H7 (cell line): ENCODE measurements around the gene CHRNA4. TPM values are rescaled to one million over a fixed set of nuclear protein-coding genes. Genes with fewer than 3 reads are reported as not detected.
A peak's percentile ranks its signal among the peaks of the same experiment; 100 is the strongest.
"Not testable (repeated sequence)": the region's sequence is repeated elsewhere in the genome, so short reads cannot be mapped to it uniquely, and the experiment has no call there.

Experiments used
- DNase-seq: peaks from one replicate; pipeline ENCODE4 v3.0.0; 2012
- H3K27me3 ChIP-seq: 2 replicates; pipeline ENCODE4 v1.6.0; 2011; ENCODE audit warnings: mild to moderate bottlenecking, low read length; ENCODE audit not compliant: control insufficient read depth, insufficient read depth
- H3K36me3 ChIP-seq: replicated peaks from 2 replicates; pipeline ENCODE4 v1.5.1; 2011; ENCODE audit warnings: low read length; ENCODE audit not compliant: control insufficient read depth, insufficient read depth
- H3K4me3 ChIP-seq: 2 replicates; pipeline ENCODE4 v1.5.1; 2011; ENCODE audit warnings: low read depth, mild to moderate bottlenecking, control low read depth, low read length, moderate library complexity; ENCODE audit not compliant: insufficient read depth
- total RNA-seq: library from RNA; depleted of rRNA; stranded (reverse); fragments of >200 nt; shearing (Covaris generic); gene quantifications from 2 replicates; pipeline ENCODE4 v1.2.3, GENCODE V29; 2014

The CHRNA4 gene
- total RNA-seq, 1 experiment from 2014 or later: 2.0 TPM

GRCh38 chr20:63387917-63388316 is 26.8 kb upstream of the CHRNA4 start:
- Histone ChIP-seq H3K4me3 (no peak overlapping the region), H3K27me3 (no peaks in the 10 kb centered on the region), H3K36me3 (no peaks in the 10 kb centered on the region)
- DNase-seq: no peak

GRCh38 chr20:63387393-63387792 is 26.2 kb upstream of the CHRNA4 start:
- H3K27me3 ChIP-seq: no peaks in the 10 kb centered on the region
- H3K4me3 ChIP-seq: no peak overlapping the region
- H3K36me3 ChIP-seq: no peaks in the 10 kb centered on the region
- DNase-seq: no peak

GRCh38 chr20:63386491-63386890 is 25.3 kb upstream of the CHRNA4 start:
- DNase-seq: no peak
- no peak overlapping the region for H3K4me3 ChIP-seq
- H3K36me3 ChIP-seq: no peaks in the 10 kb centered on the region
- no peaks in the 10 kb centered on the region for H3K27me3 ChIP-seq

- no peaks in the 10 kb centered on the region for H3K27me3 ChIP-seq
- H3K4me3 ChIP-seq: no peak overlapping the region
- DNase-seq: no peak
- no peaks in the 10 kb centered on the region for H3K36me3 ChIP-seq
Observed at GRCh38 chr20:63385819-63386218, 24.7 kb upstream of the CHRNA4 start.

- Histone ChIP-seq H3K4me3 (no peak overlapping the region), H3K36me3 (no peaks in the 10 kb centered on the region), H3K27me3 (no peaks in the 10 kb centered on the region)
- no peak for DNase-seq
Observed at GRCh38 chr20:63384336-63384735, 23.2 kb upstream of the CHRNA4 start.

GRCh38 chr20:63383556-63383955 is 22.4 kb upstream of the CHRNA4 start:
- H3K36me3 ChIP-seq: no peaks in the 10 kb centered on the region
- H3K27me3 ChIP-seq: no peaks in the 10 kb centered on the region
- no peak overlapping the region for H3K4me3 ChIP-seq
- no peak for DNase-seq

GRCh38 chr20:63382551-63383300 is 21.6 kb upstream of the CHRNA4 start:
- no peaks in the 10 kb centered on the region for H3K27me3 ChIP-seq

GRCh38 chr20:63381781-63382431 is 20.8 kb upstream of the CHRNA4 start:
- peak; percentile 99 for DNase-seq
- Histone ChIP-seq H3K4me3 (no peak overlapping the region), H3K36me3 (no peaks in the 10 kb centered on the region), H3K27me3 (no peaks in the 10 kb centered on the region)

More at GRCh38 chr20:63382551-63383300, 21.6 kb upstream of the CHRNA4 start:
- no peaks in the 10 kb centered on the region for H3K36me3 ChIP-seq
- no peak overlapping the region for H3K4me3 ChIP-seq
- DNase-seq: no peak

- Histone ChIP-seq H3K27me3 (no peaks in the 10 kb centered on the region), H3K36me3 (no peaks in the 10 kb centered on the region), H3K4me3 (no peak overlapping the region)
- DNase-seq: no peak
Observed at GRCh38 chr20:63380346-63380870, 19.3 kb upstream of the CHRNA4 start.

- not testable (repeated sequence) for H3K4me3 ChIP-seq, H3K27me3 ChIP-seq, H3K36me3 ChIP-seq, DNase-seq
Observed at GRCh38 chr20:63379872-63380271, 18.7 kb upstream of the CHRNA4 start.

GRCh38 chr20:63379296-63379695 is 18.1 kb upstream of the CHRNA4 start:
- Histone ChIP-seq H3K27me3 (no peaks in the 10 kb centered on the region), H3K36me3 (no peaks in the 10 kb centered on the region), H3K4me3 (no peak overlapping the region)
- DNase-seq: no peak

- H3K27me3 ChIP-seq: no peaks in the 10 kb centered on the region
- peak; percentile 91 for DNase-seq
- H3K4me3 ChIP-seq: no peak overlapping the region
- H3K36me3 ChIP-seq: no peaks in the 10 kb centered on the region
Observed at GRCh38 chr20:63378626-63379025, 17.5 kb upstream of the CHRNA4 start.

GRCh38 chr20:63377951-63378381 is 16.8 kb upstream of the CHRNA4 start:
- H3K27me3 ChIP-seq: no peaks in the 10 kb centered on the region
- H3K36me3 ChIP-seq: no peaks in the 10 kb centered on the region
- H3K4me3 ChIP-seq: no peak overlapping the region
- DNase-seq: no peak

- H3K4me3 ChIP-seq: no peak overlapping the region
- H3K27me3 ChIP-seq: no peaks in the 10 kb centered on the region
- DNase-seq: peak; percentile 95
- no peaks in the 10 kb centered on the region for H3K36me3 ChIP-seq
Observed at GRCh38 chr20:63377256-63377941, 16.2 kb upstream of the CHRNA4 start.
